AG09319 (cell line): ENCODE results near the gene PTPN11.
"Not testable (repeated sequence)": the region's sequence is repeated elsewhere in the genome, so short reads cannot be mapped to it uniquely, and the experiment has no call there.

ENCODE experiments used
- DNase-seq: peaks from one replicate; pipeline ENCODE4 v3.0.0-alpha.2; 2010; ENCODE audit warnings: low read depth; ENCODE audit errors: extremely low read depth
- CTCF ChIP-seq: IDR thresholded peaks from 2 replicates; pipeline ENCODE4 v1.5.1; 2011; ENCODE audit warnings: low read depth, mild to moderate bottlenecking, inconsistent platforms, low read length, moderate library complexity

PTPN11 gene

GRCh38 chr12:112424126-112424525 lies 5.4 kb downstream of the PTPN11 start:
- no peak for TF ChIP-seq CTCF

GRCh38 chr12:112425582-112426382 lies 7.0 kb downstream of the PTPN11 start:
- DNase-seq, result no peak
- no peak for TF ChIP-seq CTCF

More at GRCh38 chr12:112424126-112424525, 5.4 kb downstream of the PTPN11 start:
- no peak for DNase-seq

- DNase-seq, result no peak
- TF ChIP-seq CTCF, result no peak
Measured at GRCh38 chr12:112427760-112428159, 9.0 kb downstream of the PTPN11 start.

GRCh38 chr12:112430929-112431328 lies 12.2 kb downstream of the PTPN11 start:
- no peak for TF ChIP-seq CTCF
- DNase-seq, result no peak

- no peak for TF ChIP-seq CTCF
- no peak for DNase-seq
Measured at GRCh38 chr12:112431965-112432364, 13.2 kb downstream of the PTPN11 start.

GRCh38 chr12:112433551-112433950 lies 14.8 kb downstream of the PTPN11 start:
- no peak for TF ChIP-seq CTCF
- no peak for DNase-seq

GRCh38 chr12:112438645-112439044 lies 19.9 kb downstream of the PTPN11 start:
- not testable (repeated sequence) for DNase-seq

GRCh38 chr12:112439769-112440168 lies 21.0 kb downstream of the PTPN11 start:
- no peak for DNase-seq
- TF ChIP-seq CTCF, result no peak

- DNase-seq, result not testable (repeated sequence)
Measured at GRCh38 chr12:112440653-112441052, 21.9 kb downstream of the PTPN11 start.
